ENCODE results near the gene CBX6. TPM values are rescaled to one million over a fixed set of nuclear protein-coding genes. Genes with fewer than 3 reads are reported as not detected.

The CBX6 gene
- total RNA-seq, 1 experiment from 2014 or later = 119 TPM

- intact Hi-C loops (cut with micrococcal nuclease; ENCODE audit: unreplicated experiment) = no loop called here
Measured at GRCh38 chr22:38862375-38863329, 9.4 kb downstream of the CBX6 start.

GRCh38 chr22:38861927-38862326, 10.1 kb downstream of the CBX6 start:
- ChIA-PET POLR2A (ENCODE audit: low non-redundant PET) (no interaction called here), CTCF (interaction anchor here (1.4 kb wide), 1 partner anchor 93 kb away, joined by 7 read pairs; no protein-coding TSS in a partner anchor)
- Histone ChIP-seq H3K27me3 (replicated peaks; ENCODE audit: insufficient read depth, low read depth, low read length, poor library complexity) (no peaks in the 10 kb centered on the region), H3K27ac (ENCODE audit: low read depth, low read length, poor library complexity, severe bottlenecking) (peak overlapping the region; percentile 59), H3K4me1 (ENCODE audit: insufficient read depth, low read length, poor library complexity, severe bottlenecking) (peaks cover 51% of the 10 kb centered on the region), H3K36me3 (ENCODE audit: insufficient read depth, low read length, poor library complexity, severe bottlenecking) (peaks cover 24% of the 10 kb centered on the region), H3K9me3 (ENCODE audit: low read depth, low read length, poor library complexity, severe bottlenecking) (no peaks in the 10 kb centered on the region), H3K4me3 (ENCODE audit: low read depth, low read length, poor library complexity, severe bottlenecking) (no peak overlapping the region)
- intact Hi-C loops (cut with micrococcal nuclease; ENCODE audit: unreplicated experiment) = no loop called here
- no peak for TF ChIP-seq CTCF (conservative IDR thresholded peaks at IDR 0.05; ENCODE audit: low read depth, low read length)
- BruUV-seq (replicated peaks) = no TSS peak
- no peak for DNase-seq (ENCODE audit: low spot score)

More at GRCh38 chr22:38862375-38863329, 9.4 kb downstream of the CBX6 start:
- no peaks in the 10 kb centered on the region for H3K27me3 ChIP-seq (replicated peaks; ENCODE audit: insufficient read depth, low read depth, low read length, poor library complexity)
- no peak for TF ChIP-seq EZH2 (IDR thresholded peaks at IDR 0.05; ENCODE audit: borderline replicate concordance, low read depth, low read length, poor library complexity, severe bottlenecking)
- TF ChIP-seq CTCF (conservative IDR thresholded peaks at IDR 0.05; ENCODE audit: low read depth, low read length) = no peak
- peaks cover 31% of the 10 kb centered on the region for H3K36me3 ChIP-seq (ENCODE audit: insufficient read depth, low read length, poor library complexity, severe bottlenecking)
- H3K4me1 ChIP-seq (ENCODE audit: insufficient read depth, low read length, poor library complexity, severe bottlenecking) = peaks cover 57% of the 10 kb centered on the region
- ChIA-PET POLR2A (ENCODE audit: low non-redundant PET) (no interaction called here), CTCF (interaction anchor here (1.4 kb wide), 1 partner anchor 94 kb away, joined by 7 read pairs; no protein-coding TSS in a partner anchor)
- no peak overlapping the region for H3K4me3 ChIP-seq (ENCODE audit: low read depth, low read length, poor library complexity, severe bottlenecking)
- no peaks in the 10 kb centered on the region for H3K9me3 ChIP-seq (ENCODE audit: low read depth, low read length, poor library complexity, severe bottlenecking)
- peak overlapping the region; percentile 59 for H3K27ac ChIP-seq (ENCODE audit: low read depth, low read length, poor library complexity, severe bottlenecking)
- DNase-seq (ENCODE audit: low spot score) = no peak
- BruUV-seq (replicated peaks) = no TSS peak

- intact Hi-C loops (cut with micrococcal nuclease; ENCODE audit: unreplicated experiment) = no loop called here
- CTCF ChIA-PET = interaction anchor here (1.4 kb wide), 1 partner anchor 92 kb away, joined by 7 read pairs; no protein-coding TSS in a partner anchor
Measured at GRCh38 chr22:38861170-38861876, 10.7 kb downstream of the CBX6 start.

More at GRCh38 chr22:38861170-38861876, 10.7 kb downstream of the CBX6 start:
- no peak overlapping the region for H3K27ac ChIP-seq (ENCODE audit: low read depth, low read length, poor library complexity, severe bottlenecking)
- H3K9me3 ChIP-seq (ENCODE audit: low read depth, low read length, poor library complexity, severe bottlenecking) = no peaks in the 10 kb centered on the region
- no TSS peak for BruUV-seq (replicated peaks)
- peaks cover 18% of the 10 kb centered on the region for H3K36me3 ChIP-seq (ENCODE audit: insufficient read depth, low read length, poor library complexity, severe bottlenecking)
- 0 out of 2 replicates have a peak, but pooled peaks have one; percentile 20 for TF ChIP-seq CTCF (conservative IDR thresholded peaks at IDR 0.05; ENCODE audit: low read depth, low read length)
- no peak for TF ChIP-seq EZH2 (IDR thresholded peaks at IDR 0.05; ENCODE audit: borderline replicate concordance, low read depth, low read length, poor library complexity, severe bottlenecking)
- H3K27me3 ChIP-seq (replicated peaks; ENCODE audit: insufficient read depth, low read depth, low read length, poor library complexity) = no peaks in the 10 kb centered on the region
- peak; percentile 48 for DNase-seq (ENCODE audit: low spot score)
- H3K4me1 ChIP-seq (ENCODE audit: insufficient read depth, low read length, poor library complexity, severe bottlenecking) = peaks cover 45% of the 10 kb centered on the region
- H3K4me3 ChIP-seq (ENCODE audit: low read depth, low read length, poor library complexity, severe bottlenecking) = no peak overlapping the region
- POLR2A ChIA-PET (ENCODE audit: low non-redundant PET) = no interaction called here

All from A673 (cell line).